Body of pancreas (tissue), 4 donors: ENCODE data around the gene SPO11.

ENCODE experiments used
- CTCF ChIP-seq, 7 experiments: fragments of 450-650 bp in 4 of 7; fragments of 200-600 bp in 3 of 7; sonication (generic) in 3 of 7; IDR thresholded peaks; one replicate each; pipeline ENCODE4 v1.5.1; 2016 to 2019; ENCODE audit warnings: antibody characterized with exemption in 7 of 7
- POLR2A ChIP-seq, 3 donors: fragments of 450-650 bp; IDR thresholded peaks; one replicate each; pipeline ENCODE4 v1.6.1; 2016; ENCODE audit warnings: antibody characterized with exemption in 3 of 3, mild to moderate bottlenecking in 2 of 3

GRCh38 chr20:57308451-57309271 is 20.9 kb upstream of the SPO11 start:
- no peak for TF ChIP-seq POLR2A (IDR thresholded peaks at IDR 0.05)
- no peak for TF ChIP-seq CTCF (IDR thresholded peaks at IDR 0.05)
